HepG2 (cell line): Measurements from ENCODE around the gene ZMYND8. TPM values are rescaled to one million over a fixed set of nuclear protein-coding genes. Genes with fewer than 3 reads are reported as not detected.

Experiments
- DPF2 ChIP-seq: sonication (generic); formaldehyde crosslinking; IDR thresholded peaks from 2 replicates; pipeline ENCODE4 v1.4.0; 2020; ENCODE audit warnings: mild to moderate bottlenecking, low read depth, missing genetic modification reagents, borderline replicate concordance
- ELF4 ChIP-seq: sonication (generic); formaldehyde crosslinking; IDR thresholded peaks from 2 replicates; pipeline ENCODE4 v1.5.0; 2020; ENCODE audit warnings: missing genetic modification reagents, mild to moderate bottlenecking, moderate library complexity, borderline replicate concordance
- NR2F1 ChIP-seq, 2 experiments: fragments of 450-650 bp in 1 of 2; formaldehyde crosslinking in 1 of 2; IDR thresholded peaks; 2 replicates each; pipeline versions ENCODE4 v1.5.0 to v1.6.1; 2016 to 2020; ENCODE audit warnings: mild to moderate bottlenecking in 1 of 2, missing compliant biosample characterization in 1 of 2, missing genetic modification reagents in 1 of 2, moderate library complexity in 1 of 2
- SP140L ChIP-seq: sonication (generic); formaldehyde crosslinking; IDR thresholded peaks from 2 replicates; pipeline ENCODE4 v1.4.0; 2020; ENCODE audit warnings: missing genetic modification reagents, borderline replicate concordance
- ZBTB8A ChIP-seq: sonication (generic); formaldehyde crosslinking; IDR thresholded peaks from 2 replicates; pipeline ENCODE4 v1.4.0; 2020; ENCODE audit warnings: mild to moderate bottlenecking, low read depth, missing genetic modification reagents, borderline replicate concordance
- ZNF326 ChIP-seq: sonication (generic); formaldehyde crosslinking; IDR thresholded peaks from 2 replicates; pipeline ENCODE4 v1.4.0; 2020; ENCODE audit warnings: missing genetic modification reagents, borderline replicate concordance
- ZNF616 ChIP-seq: sonication (generic); formaldehyde crosslinking; IDR thresholded peaks from 2 replicates; pipeline ENCODE4 v1.5.0; 2020; ENCODE audit warnings: low read depth, mild to moderate bottlenecking, missing genetic modification reagents
- ZNF674 ChIP-seq: sonication (generic); formaldehyde crosslinking; IDR thresholded peaks from 2 replicates; pipeline ENCODE4 v1.5.0; 2020; ENCODE audit warnings: low read depth, mild to moderate bottlenecking, missing genetic modification reagents
- ZNF766 ChIP-seq: sonication (generic); formaldehyde crosslinking; IDR thresholded peaks from 2 replicates; pipeline ENCODE4 v1.5.0; 2020; ENCODE audit warnings: missing genetic modification reagents, borderline replicate concordance
- polyA plus RNA-seq, 8 experiments: library from polyadenylated mRNA; depleted of rRNA in 3 of 8; stranded (reverse) in 7 of 8; unstranded in 1 of 8; fragments of >200 nt; fragmentation: Illumina TruSeq in 4 of 8; extraction: Trizol in 4 of 8; gene quantifications; 2 replicates each; pipeline versions ENCODE4 v1.2.1 to v1.2.3, GENCODE V29; 2011 to 2016; ENCODE audit warnings: low read depth in 4 of 8, missing spikeins in 1 of 8, mixed read lengths in 1 of 8; ENCODE audit not compliant: insufficient read depth in 1 of 8
- total RNA-seq, 5 experiments: library from RNA; depleted of rRNA; stranded (reverse); fragments of >200 nt; fragmentation: Illumina TruSeq; extraction: Trizol; gene quantifications; 2 replicates each; pipeline ENCODE4 v1.2.3, GENCODE V29; 2016; ENCODE audit warnings: low read depth in 1 of 5
- TF ChIP-seq, protein P1 (sequence below), 2 experiments: sonication (generic) in 1 of 2; formaldehyde crosslinking in 1 of 2; IDR thresholded peaks; 2 replicates each; pipeline versions ENCODE4 v1.4.0 to v1.6.1; 2016 to 2020; ENCODE audit warnings: borderline replicate concordance in 1 of 2, low read depth in 1 of 2, mild to moderate bottlenecking in 1 of 2, missing genetic modification reagents in 1 of 2
- TF ChIP-seq, protein P2 (sequence below): sonication (generic); formaldehyde crosslinking; IDR thresholded peaks from 2 replicates; pipeline ENCODE4 v1.5.1; 2020; ENCODE audit warnings: missing genetic modification reagents, mild to moderate bottlenecking, borderline replicate concordance
- TF ChIP-seq, protein P3 (sequence below): IDR thresholded peaks from 2 replicates; pipeline ENCODE4 v1.6.1; 2016; ENCODE audit warnings: missing compliant biosample characterization, missing genetic modification reagents, borderline replicate concordance
- TF ChIP-seq, protein P4 (sequence below): sonication (generic); formaldehyde crosslinking; IDR thresholded peaks from 2 replicates; pipeline ENCODE4 v1.8.1; 2023; ENCODE audit warnings: mild to moderate bottlenecking, missing genetic modification reagents
- TF ChIP-seq, protein P5 (sequence below): sonication (generic); formaldehyde crosslinking; conservative IDR thresholded peaks from 2 replicates; pipeline ENCODE4 v1.4.0; 2020; ENCODE audit warnings: missing genetic modification reagents

Gene ZMYND8
- total and polyA plus RNA-seq, 2 of the 13 experiments (the other 11 are each of a cell fraction or from before 2014, with no cell fraction given), result 53.9 to 84.7 TPM

DNA sequence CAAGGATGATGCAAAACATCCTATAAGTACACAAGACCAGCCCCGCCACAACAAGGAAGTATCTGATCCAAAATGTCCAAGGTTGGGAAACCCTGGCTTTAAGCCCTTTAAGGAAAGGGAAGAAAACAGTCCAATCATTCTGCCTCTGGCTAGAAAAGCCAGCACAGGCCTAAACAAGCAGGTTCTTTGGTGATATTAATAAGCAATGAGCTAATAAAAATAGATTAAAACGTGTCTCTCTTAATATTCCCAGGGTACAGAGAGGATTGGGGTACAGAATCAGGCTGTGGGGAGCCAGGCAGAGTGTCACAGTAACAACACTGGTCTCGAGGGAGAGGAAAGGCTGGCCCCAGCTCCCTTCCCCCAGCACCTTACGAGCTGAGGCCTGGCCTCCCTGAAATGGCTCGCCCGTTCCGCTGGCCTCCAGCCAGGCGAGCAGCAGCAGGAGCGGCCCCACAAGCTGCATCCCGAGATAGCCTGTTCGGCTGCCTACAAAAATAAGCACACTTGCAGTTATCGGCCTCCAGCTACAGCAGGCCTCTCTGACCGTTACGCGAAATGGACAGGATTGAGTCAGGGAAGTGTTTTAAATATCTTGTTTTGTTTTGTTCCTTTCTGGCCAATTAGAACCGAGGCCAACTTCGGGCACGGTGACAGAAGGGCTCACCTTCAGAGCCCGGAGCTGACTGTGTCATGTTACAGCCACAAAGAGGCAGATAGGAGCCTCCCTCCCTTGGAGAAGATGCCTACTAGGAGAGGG lies 4.0 kb upstream of the ZMYND8 start (continued):
- TF ChIP-seq, protein P1, sequence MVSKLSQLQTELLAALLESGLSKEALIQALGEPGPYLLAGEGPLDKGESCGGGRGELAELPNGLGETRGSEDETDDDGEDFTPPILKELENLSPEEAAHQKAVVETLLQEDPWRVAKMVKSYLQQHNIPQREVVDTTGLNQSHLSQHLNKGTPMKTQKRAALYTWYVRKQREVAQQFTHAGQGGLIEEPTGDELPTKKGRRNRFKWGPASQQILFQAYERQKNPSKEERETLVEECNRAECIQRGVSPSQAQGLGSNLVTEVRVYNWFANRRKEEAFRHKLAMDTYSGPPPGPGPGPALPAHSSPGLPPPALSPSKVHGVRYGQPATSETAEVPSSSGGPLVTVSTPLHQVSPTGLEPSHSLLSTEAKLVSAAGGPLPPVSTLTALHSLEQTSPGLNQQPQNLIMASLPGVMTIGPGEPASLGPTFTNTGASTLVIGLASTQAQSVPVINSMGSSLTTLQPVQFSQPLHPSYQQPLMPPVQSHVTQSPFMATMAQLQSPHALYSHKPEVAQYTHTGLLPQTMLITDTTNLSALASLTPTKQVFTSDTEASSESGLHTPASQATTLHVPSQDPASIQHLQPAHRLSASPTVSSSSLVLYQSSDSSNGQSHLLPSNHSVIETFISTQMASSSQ (IDR thresholded peaks at IDR 0.05; ENCODE audit: low read depth), result no peak
- TF ChIP-seq, protein P1 (CRISPR knock-in tag; IDR thresholded peaks at IDR 0.05; ENCODE audit: borderline replicate concordance), result peak; percentile 47; the same call in 1 of the 2 replicates
- peak; percentile 72; the same call in 1 of the 2 replicates for TF ChIP-seq SP140L (CRISPR knock-in tag)
- no peak for TF ChIP-seq ELF4 (CRISPR knock-in tag)
- TF ChIP-seq, protein P2, sequence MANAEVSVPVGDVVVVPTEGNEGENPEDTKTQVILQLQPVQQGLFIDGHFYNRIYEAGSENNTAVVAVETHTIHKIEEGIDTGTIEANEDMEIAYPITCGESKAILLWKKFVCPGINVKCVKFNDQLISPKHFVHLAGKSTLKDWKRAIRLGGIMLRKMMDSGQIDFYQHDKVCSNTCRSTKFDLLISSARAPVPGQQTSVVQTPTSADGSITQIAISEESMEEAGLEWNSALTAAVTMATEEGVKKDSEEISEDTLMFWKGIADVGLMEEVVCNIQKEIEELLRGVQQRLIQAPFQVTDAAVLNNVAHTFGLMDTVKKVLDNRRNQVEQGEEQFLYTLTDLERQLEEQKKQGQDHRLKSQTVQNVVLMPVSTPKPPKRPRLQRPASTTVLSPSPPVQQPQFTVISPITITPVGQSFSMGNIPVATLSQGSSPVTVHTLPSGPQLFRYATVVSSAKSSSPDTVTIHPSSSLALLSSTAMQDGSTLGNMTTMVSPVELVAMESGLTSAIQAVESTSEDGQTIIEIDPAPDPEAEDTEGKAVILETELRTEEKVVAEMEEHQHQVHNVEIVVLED (CRISPR knock-in tag), result peak; percentile 78
- TF ChIP-seq ZBTB8A, result no peak
- TF ChIP-seq ZNF766 (CRISPR knock-in tag), result peak; percentile 30; the same call in 1 of the 2 replicates
- TF ChIP-seq NR2F1 (CRISPR knock-in tag; IDR thresholded peaks at IDR 0.05), result no peak; a peak in 1 of 4 replicates
- TF ChIP-seq, protein P3, sequence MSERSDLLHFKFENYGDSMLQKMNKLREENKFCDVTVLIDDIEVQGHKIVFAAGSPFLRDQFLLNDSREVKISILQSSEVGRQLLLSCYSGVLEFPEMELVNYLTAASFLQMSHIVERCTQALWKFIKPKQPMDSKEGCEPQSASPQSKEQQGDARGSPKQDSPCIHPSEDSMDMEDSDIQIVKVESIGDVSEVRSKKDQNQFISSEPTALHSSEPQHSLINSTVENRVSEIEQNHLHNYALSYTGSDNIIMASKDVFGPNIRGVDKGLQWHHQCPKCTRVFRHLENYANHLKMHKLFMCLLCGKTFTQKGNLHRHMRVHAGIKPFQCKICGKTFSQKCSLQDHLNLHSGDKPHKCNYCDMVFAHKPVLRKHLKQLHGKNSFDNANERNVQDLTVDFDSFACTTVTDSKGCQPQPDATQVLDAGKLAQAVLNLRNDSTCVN (CRISPR knock-in tag), result no peak; the same call in none of the 2 replicates
- no peak for TF ChIP-seq ZNF674 (CRISPR knock-in tag)
- TF ChIP-seq ZNF616 (CRISPR knock-in tag), result no peak; the same call in 1 of the 2 replicates
- TF ChIP-seq, protein P4, sequence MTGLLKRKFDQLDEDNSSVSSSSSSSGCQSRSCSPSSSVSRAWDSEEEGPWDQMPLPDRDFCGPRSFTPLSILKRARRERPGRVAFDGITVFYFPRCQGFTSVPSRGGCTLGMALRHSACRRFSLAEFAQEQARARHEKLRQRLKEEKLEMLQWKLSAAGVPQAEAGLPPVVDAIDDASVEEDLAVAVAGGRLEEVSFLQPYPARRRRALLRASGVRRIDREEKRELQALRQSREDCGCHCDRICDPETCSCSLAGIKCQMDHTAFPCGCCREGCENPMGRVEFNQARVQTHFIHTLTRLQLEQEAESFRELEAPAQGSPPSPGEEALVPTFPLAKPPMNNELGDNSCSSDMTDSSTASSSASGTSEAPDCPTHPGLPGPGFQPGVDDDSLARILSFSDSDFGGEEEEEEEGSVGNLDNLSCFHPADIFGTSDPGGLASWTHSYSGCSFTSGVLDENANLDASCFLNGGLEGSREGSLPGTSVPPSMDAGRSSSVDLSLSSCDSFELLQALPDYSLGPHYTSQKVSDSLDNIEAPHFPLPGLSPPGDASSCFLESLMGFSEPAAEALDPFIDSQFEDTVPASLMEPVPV (CRISPR knock-in tag), result peak; percentile 80; the same call in 1 of the 2 replicates
- TF ChIP-seq DPF2, result no peak; the same call in 1 of the 2 replicates
- TF ChIP-seq ZNF326 (CRISPR knock-in tag), result no peak
- TF ChIP-seq, protein P5, sequence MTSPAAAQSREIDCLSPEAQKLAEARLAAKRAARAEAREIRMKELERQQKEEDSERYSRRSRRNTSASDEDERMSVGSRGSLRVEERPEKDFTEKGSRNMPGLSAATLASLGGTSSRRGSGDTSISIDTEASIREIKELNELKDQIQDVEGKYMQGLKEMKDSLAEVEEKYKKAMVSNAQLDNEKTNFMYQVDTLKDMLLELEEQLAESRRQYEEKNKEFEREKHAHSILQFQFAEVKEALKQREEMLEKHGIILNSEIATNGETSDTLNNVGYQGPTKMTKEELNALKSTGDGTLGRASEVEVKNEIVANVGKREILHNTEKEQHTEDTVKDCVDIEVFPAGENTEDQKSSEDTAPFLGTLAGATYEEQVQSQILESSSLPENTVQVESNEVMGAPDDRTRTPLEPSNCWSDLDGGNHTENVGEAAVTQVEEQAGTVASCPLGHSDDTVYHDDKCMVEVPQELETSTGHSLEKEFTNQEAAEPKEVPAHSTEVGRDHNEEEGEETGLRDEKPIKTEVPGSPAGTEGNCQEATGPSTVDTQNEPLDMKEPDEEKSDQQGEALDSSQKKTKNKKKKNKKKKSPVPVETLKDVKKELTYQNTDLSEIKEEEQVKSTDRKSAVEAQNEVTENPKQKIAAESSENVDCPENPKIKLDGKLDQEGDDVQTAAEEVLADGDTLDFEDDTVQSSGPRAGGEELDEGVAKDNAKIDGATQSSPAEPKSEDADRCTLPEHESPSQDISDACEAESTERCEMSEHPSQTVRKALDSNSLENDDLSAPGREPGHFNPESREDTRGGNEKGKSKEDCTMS, result no peak; the same call in 1 of the 2 replicates
